Uterus (tissue), 2 donors: ENCODE data around the gene CELF2.

Source experiments
- CTCF ChIP-seq, 4 experiments: fragments of 200-600 bp in 2 of 4; fragments of 450-650 bp in 2 of 4; sonication (generic) in 2 of 4; IDR thresholded peaks; one replicate each; pipeline ENCODE4 v1.5.1; 2016 to 2019; ENCODE audit warnings: antibody characterized with exemption in 4 of 4, mild to moderate bottlenecking in 2 of 4, moderate library complexity in 1 of 4
- POLR2A ChIP-seq, 2 donors: fragments of 450-650 bp; IDR thresholded peaks; one replicate each; pipeline ENCODE4 v1.6.1; 2016; ENCODE audit warnings: antibody characterized with exemption in 2 of 2, mild to moderate bottlenecking in 1 of 2, moderate library complexity in 1 of 2

DNA sequence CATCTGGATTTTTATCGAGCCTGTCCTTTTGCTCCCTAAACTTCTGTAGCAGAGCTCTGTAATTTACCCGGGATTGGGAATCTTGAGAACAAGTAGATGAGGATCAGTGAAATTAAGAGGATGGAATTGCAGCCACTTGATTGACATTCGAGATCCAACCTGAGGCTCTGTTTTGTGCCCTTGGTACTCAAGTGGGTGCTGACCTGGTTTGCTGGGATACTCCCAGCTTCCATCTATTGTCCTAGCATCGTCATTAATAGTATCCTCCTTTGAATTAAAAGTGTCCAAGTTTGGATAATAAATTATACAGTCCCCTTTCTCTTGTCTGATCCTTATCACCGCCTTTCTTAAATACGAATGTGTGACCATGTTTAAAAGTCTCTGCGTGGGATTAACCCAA is 17.1 kb downstream of the CELF2 start:
- TF ChIP-seq POLR2A (IDR thresholded peaks at IDR 0.05) = no peak
- no peak for TF ChIP-seq CTCF (IDR thresholded peaks at IDR 0.05)
